ENCODE results near the gene ARID1B. TPM values are rescaled to one million over a fixed set of nuclear protein-coding genes. Genes with fewer than 3 reads are reported as not detected.

Gene ARID1B
- total RNA-seq, 2 experiments from 2014 or later: 90.1 to 164 TPM

DNA sequence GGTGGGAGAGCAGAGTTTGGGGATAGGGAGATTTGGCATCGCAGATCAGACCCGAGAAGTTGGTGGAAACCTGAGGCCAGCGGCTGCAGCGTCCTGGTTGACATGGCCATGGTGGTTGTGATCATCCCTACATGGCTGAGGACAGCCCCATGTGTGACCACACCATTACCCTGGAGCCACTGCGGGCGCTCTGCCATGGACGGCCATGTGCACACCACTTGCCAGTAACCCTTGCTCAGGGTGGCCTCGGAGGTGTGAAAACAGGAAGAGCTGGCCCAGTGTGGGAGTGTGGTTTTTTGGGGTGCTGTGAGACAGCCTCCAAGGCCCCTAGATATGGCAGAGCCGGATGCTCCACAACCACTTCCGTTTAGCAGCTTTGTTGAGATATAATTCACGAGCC is 481.7 kb downstream of the ARID1B start:
- no peaks in the 10 kb centered on the region for H4K20me1 ChIP-seq (ENCODE audit: insufficient read depth, low read length)
- no peak overlapping the region for H3K27ac ChIP-seq (ENCODE audit: low read depth, low read length, poor library complexity, severe bottlenecking)
- CTCF ChIA-PET (ENCODE audit: unreplicated experiment): no interaction called here
- H3K36me3 ChIP-seq (ENCODE audit: insufficient read depth, low read length): no peaks in the 10 kb centered on the region
- no peaks in the 10 kb centered on the region for H3K4me1 ChIP-seq (ENCODE audit: insufficient read depth, low read length, poor library complexity, severe bottlenecking)
- no TSS peak for BruUV-seq (replicated peaks)
- H3K4me2 ChIP-seq (ENCODE audit: low read length): no peak overlapping the region
- H3K9me2 ChIP-seq (ENCODE audit: insufficient read depth, low read length): no peaks in the 10 kb centered on the region
- TF ChIP-seq, protein P1, sequence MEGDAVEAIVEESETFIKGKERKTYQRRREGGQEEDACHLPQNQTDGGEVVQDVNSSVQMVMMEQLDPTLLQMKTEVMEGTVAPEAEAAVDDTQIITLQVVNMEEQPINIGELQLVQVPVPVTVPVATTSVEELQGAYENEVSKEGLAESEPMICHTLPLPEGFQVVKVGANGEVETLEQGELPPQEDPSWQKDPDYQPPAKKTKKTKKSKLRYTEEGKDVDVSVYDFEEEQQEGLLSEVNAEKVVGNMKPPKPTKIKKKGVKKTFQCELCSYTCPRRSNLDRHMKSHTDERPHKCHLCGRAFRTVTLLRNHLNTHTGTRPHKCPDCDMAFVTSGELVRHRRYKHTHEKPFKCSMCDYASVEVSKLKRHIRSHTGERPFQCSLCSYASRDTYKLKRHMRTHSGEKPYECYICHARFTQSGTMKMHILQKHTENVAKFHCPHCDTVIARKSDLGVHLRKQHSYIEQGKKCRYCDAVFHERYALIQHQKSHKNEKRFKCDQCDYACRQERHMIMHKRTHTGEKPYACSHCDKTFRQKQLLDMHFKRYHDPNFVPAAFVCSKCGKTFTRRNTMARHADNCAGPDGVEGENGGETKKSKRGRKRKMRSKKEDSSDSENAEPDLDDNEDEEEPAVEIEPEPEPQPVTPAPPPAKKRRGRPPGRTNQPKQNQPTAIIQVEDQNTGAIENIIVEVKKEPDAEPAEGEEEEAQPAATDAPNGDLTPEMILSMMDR (conservative IDR thresholded peaks at IDR 0.05; ENCODE audit: low read length): no peak
- no peak for TF ChIP-seq EZH2phosphoT487 (IDR thresholded peaks at IDR 0.05; ENCODE audit: borderline replicate concordance, low read depth, low read length)
- H3K9me3 ChIP-seq (ENCODE audit: low read length): no peaks in the 10 kb centered on the region
- H3K79me2 ChIP-seq (ENCODE audit: insufficient read depth, low read depth, low read length): no peaks in the 10 kb centered on the region
- H2AFZ ChIP-seq (ENCODE audit: low read length): no peak overlapping the region
- POLR2A ChIA-PET: no interaction called here
- intact Hi-C loops (cut with micrococcal nuclease; ENCODE audit: unreplicated experiment): no loop called here
- no peak for DNase-seq (ENCODE audit: low spot score)
- no peak overlapping the region for H3K4me3 ChIP-seq (ENCODE audit: low read depth, low read length, poor library complexity, severe bottlenecking)

DNA sequence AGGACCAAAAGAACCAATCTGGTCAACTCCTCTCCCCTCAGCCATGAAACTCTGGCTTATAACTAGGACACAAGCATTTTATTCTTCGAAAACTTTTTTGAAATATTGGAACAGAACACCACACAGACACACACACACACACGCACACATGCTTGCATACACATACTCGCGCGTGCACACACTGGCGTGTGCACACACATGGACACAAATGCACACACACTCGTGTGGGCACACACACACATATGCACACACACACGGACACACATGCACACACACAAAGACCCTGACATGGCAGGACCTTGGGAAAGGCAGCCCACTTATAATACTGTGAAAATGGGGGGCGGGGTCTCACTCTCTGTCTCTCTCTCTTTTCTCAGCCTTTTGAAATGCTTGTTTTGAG is 482.3 kb downstream of the ARID1B start:
- H4K20me1 ChIP-seq (ENCODE audit: insufficient read depth, low read length): no peaks in the 10 kb centered on the region
- H3K4me2 ChIP-seq (ENCODE audit: low read length): no peak overlapping the region
- H3K36me3 ChIP-seq (ENCODE audit: insufficient read depth, low read length): no peaks in the 10 kb centered on the region
- no peaks in the 10 kb centered on the region for H3K9me2 ChIP-seq (ENCODE audit: insufficient read depth, low read length)
- no peak overlapping the region for H3K27ac ChIP-seq (ENCODE audit: low read depth, low read length, poor library complexity, severe bottlenecking)
- no peaks in the 10 kb centered on the region for H3K79me2 ChIP-seq (ENCODE audit: insufficient read depth, low read depth, low read length)
- TF ChIP-seq EZH2phosphoT487 (IDR thresholded peaks at IDR 0.05; ENCODE audit: borderline replicate concordance, low read depth, low read length): no peak
- TF ChIP-seq, protein P1 (conservative IDR thresholded peaks at IDR 0.05; ENCODE audit: low read length): no peak
- CTCF ChIA-PET (ENCODE audit: unreplicated experiment): no interaction called here
- intact Hi-C loops (cut with micrococcal nuclease; ENCODE audit: unreplicated experiment): no loop called here
- H3K4me3 ChIP-seq (ENCODE audit: low read depth, low read length, poor library complexity, severe bottlenecking): no peak overlapping the region
- BruUV-seq (replicated peaks): no TSS peak
- H2AFZ ChIP-seq (ENCODE audit: low read length): no peak overlapping the region
- no peak for DNase-seq (ENCODE audit: low spot score)
- no peaks in the 10 kb centered on the region for H3K9me3 ChIP-seq (ENCODE audit: low read length)
- POLR2A ChIA-PET: interaction anchor here (0.6 kb wide), 1 partner anchor 1158 kb away, joined by 4 read pairs; no protein-coding TSS in a partner anchor
- H3K4me1 ChIP-seq (ENCODE audit: insufficient read depth, low read length, poor library complexity, severe bottlenecking): no peaks in the 10 kb centered on the region

Small RNAs within 50 kb of the gene (microRNA-seq; reads per million reads assigned to microRNA genes)
- gene MIR4466 (ENCODE audit: borderline replicate concordance): not detected

Small RNAs within 50 kb of the gene (small RNA-seq; reads per million reads assigned to genes)
- gene AL355297.2 (0.16 reads per million), gene MIR4466 (not detected)

Data from OCI-LY7 (cell line).